B cell (primary cell): ENCODE results near the gene KIF25. TPM values are rescaled to one million over a fixed set of nuclear protein-coding genes. Genes with fewer than 3 reads are reported as not detected.

ENCODE experiments used
- ATAC-seq: fragments of 200-7000 bp; cut with Tn5 transposase; one replicate; pipeline ENCODE4 v1.10.0; 2021; ENCODE audit warnings: low read depth, mild to moderate bottlenecking, moderate number of reproducible peaks, moderate library complexity
- CTCF ChIA-PET: fragments of 350-600 bp; sonication (Branson Sonifier 250); formaldehyde crosslinking; loops from one replicate; lab custom pipeline; 2021; ENCODE audit warnings: antibody characterized with exemption, inconsistent platforms; lab: Charles Lee
- POLR2A ChIA-PET: fragments of 350-600 bp; sonication (Branson Sonifier 250); formaldehyde crosslinking; loops from one replicate; lab custom pipeline; 2021; ENCODE audit warnings: antibody characterized with exemption; lab: Charles Lee
- DNase-seq: peaks from one replicate; pipeline ENCODE4 v3.0.0; 2013
- H2AFZ ChIP-seq: 2 replicates; pipeline ENCODE4 v1.6.1; 2012; ENCODE audit warnings: mild to moderate bottlenecking, low read depth, low read length; ENCODE audit not compliant: insufficient read depth, poor library complexity, severe bottlenecking
- H3K27ac ChIP-seq, 2 donors: 1 replicate in 1 of 2; 2 replicates in 1 of 2; pipeline ENCODE4 v1.5.1; 2012 to 2013; ENCODE audit warnings: low read length in 2 of 2, mild to moderate bottlenecking in 2 of 2, moderate library complexity in 1 of 2
- H3K27me3 ChIP-seq, 4 experiments: fragments of 200-600 bp in 1 of 4; sonication (generic) in 1 of 4; replicated peaks in 1 of 4; 1 replicate in 2 of 4; 2 replicates in 2 of 4; pipeline versions ENCODE4 v1.6.1 to v1.7.0; 2013 to 2016; ENCODE audit warnings: low read length in 3 of 4, mild to moderate bottlenecking in 2 of 4, mixed read lengths in 1 of 4, moderate library complexity in 1 of 4; ENCODE audit not compliant: insufficient read depth in 4 of 4, control insufficient read depth in 3 of 4; ENCODE audit errors: control extremely low read depth in 1 of 4
- H3K36me3 ChIP-seq, 2 experiments: replicated peaks in 1 of 2; 1 replicate in 1 of 2; 2 replicates in 1 of 2; pipeline versions ENCODE4 v1.6.1 to v1.7.1; 2013; ENCODE audit warnings: low read length in 1 of 2; ENCODE audit not compliant: insufficient read depth in 2 of 2, control insufficient read depth in 1 of 2; ENCODE audit errors: control extremely low read depth in 1 of 2, extremely low read depth in 1 of 2
- H3K4me1 ChIP-seq, 2 donors: fragments of 200-600 bp in 1 of 2; sonication (generic) in 1 of 2; 1 replicate in 1 of 2; 2 replicates in 1 of 2; pipeline versions ENCODE4 v1.5.1 to v1.6.1; 2013 to 2017; ENCODE audit warnings: low read length in 2 of 2; ENCODE audit not compliant: control insufficient read depth in 2 of 2, insufficient read depth in 2 of 2
- H3K4me2 ChIP-seq: replicated peaks from 2 replicates; pipeline ENCODE3; 2012; ENCODE audit warnings: mild to moderate bottlenecking, low read depth, low read length; ENCODE audit not compliant: poor library complexity, severe bottlenecking
- H3K4me3 ChIP-seq, 5 experiments: fragments of 200-600 bp in 1 of 5; sonication (generic) in 1 of 5; 1 replicate in 3 of 5; 2 replicates in 2 of 5; pipeline versions ENCODE4 v1.5.1 to v1.7.0; 2011 to 2016; ENCODE audit warnings: low read length in 4 of 5, mild to moderate bottlenecking in 4 of 5, low read depth in 2 of 5, control low read depth in 1 of 5, moderate library complexity in 1 of 5; ENCODE audit not compliant: insufficient read depth in 1 of 5; ENCODE audit errors: control extremely low read depth in 1 of 5, extremely low read depth in 1 of 5
- H3K79me2 ChIP-seq: fragments of 200-600 bp; sonication (generic); one replicate; pipeline ENCODE4 v1.6.0; 2016; ENCODE audit warnings: low read length; ENCODE audit not compliant: control insufficient read depth, insufficient read depth
- H3K9ac ChIP-seq: fragments of 200-600 bp; sonication (generic); 2 replicates; pipeline ENCODE4 v1.6.1; 2017; ENCODE audit warnings: mild to moderate bottlenecking, low read length, moderate library complexity
- H3K9me3 ChIP-seq, 3 donors: one replicate each; pipeline versions ENCODE4 v1.6.1 to v1.7.1; 2013; ENCODE audit warnings: low read length in 2 of 3; ENCODE audit not compliant: control insufficient read depth in 2 of 3, insufficient read depth in 1 of 3; ENCODE audit errors: control extremely low read depth in 1 of 3
- H4K20me1 ChIP-seq: 2 replicates; pipeline ENCODE4 v1.6.0; 2012; ENCODE audit warnings: mild to moderate bottlenecking, low read length; ENCODE audit not compliant: insufficient read depth, control insufficient read depth, poor library complexity, severe bottlenecking
- H3K27ac Mint-ChIP-seq: one replicate; pipeline ENCODE4 v1.8.0; 2021; ENCODE audit warnings: mixed read lengths
- H3K27me3 Mint-ChIP-seq: one replicate; pipeline ENCODE4 v1.8.0; 2021; ENCODE audit warnings: mixed read lengths
- H3K4me1 Mint-ChIP-seq: one replicate; pipeline ENCODE4 v1.8.0; 2021; ENCODE audit warnings: mixed read lengths
- H3K4me3 Mint-ChIP-seq: one replicate; pipeline ENCODE4 v1.8.0; 2021; ENCODE audit warnings: mixed read lengths
- H3K9me3 Mint-ChIP-seq: one replicate; pipeline ENCODE4 v1.8.0; 2022; ENCODE audit warnings: mixed read lengths; ENCODE audit not compliant: insufficient read depth
- CTCF ChIP-seq: fragments of 200-600 bp; IDR thresholded peaks from one replicate; pipeline ENCODE4 v1.8.0; 2022; ENCODE audit warnings: antibody characterized with exemption, mild to moderate bottlenecking
- EZH2 ChIP-seq: IDR thresholded peaks from 2 replicates; pipeline ENCODE4 v1.6.1; 2012; ENCODE audit warnings: borderline replicate concordance, low read depth, mild to moderate bottlenecking, moderate library complexity, low read length; ENCODE audit not compliant: insufficient read depth, poor library complexity, severe bottlenecking
- WGBS: methylation state at CpG from one replicate; pipeline ENCODE4 v1.1.5; 2013; ENCODE audit warnings: missing lambda C conversion rate; ENCODE audit not compliant: insufficient coverage; 5-methylcytosine and 5-hydroxymethylcytosine counted together
- intact Hi-C: fragments of 100-400 bp; cut with micrococcal nuclease; formaldehyde crosslinking; loops from one replicate; pipeline ENCODE4 v1.10.0; 2022
- polyA plus RNA-seq: library from polyadenylated mRNA; depleted of rRNA; stranded (reverse); fragments of >200 nt; gene quantifications from 2 replicates; pipeline ENCODE4 v1.2.3, GENCODE V29; 2012
- total RNA-seq, 2 donors: library from RNA; stranded (reverse); fragments of 120-200 nt in 1 of 2; gene quantifications; 1 replicate in 1 of 2; 2 replicates in 1 of 2; pipeline versions ENCODE4 v1.2.3 to v1.2.4, GENCODE V29; 2013 to 2022

KIF25 gene
- total and polyA plus RNA-seq, 2 donors (not counting 1 experiment from before 2014, with no cell fraction given), result not detected

GRCh38 chr6:167978607-167979006 lies 18.9 kb upstream of the KIF25 start:
- CTCF ChIA-PET, result no interaction called here
- no peaks in the 10 kb centered on the region for H3K79me2 ChIP-seq
- no peak overlapping the region for H3K4me3 ChIP-seq
- Mint-ChIP-seq H3K27ac (no peak overlapping the region), H3K4me1 (no peaks in the 10 kb centered on the region), H3K9me3 (no peaks in the 10 kb centered on the region), H3K27me3 (no peaks in the 10 kb centered on the region), H3K4me3 (no peak overlapping the region)
- no peak overlapping the region for H3K27ac ChIP-seq
- no peak overlapping the region for H3K9ac ChIP-seq
- H3K4me2 ChIP-seq, result no peak overlapping the region
- WGBS, result 94% methylated on average over 5 of the region's 7 CpGs
- no peaks in the 10 kb centered on the region for H3K36me3 ChIP-seq
- no peaks in the 10 kb centered on the region for H4K20me1 ChIP-seq
- intact Hi-C loops, result no loop called here
- TF ChIP-seq EZH2, result no peak
- TF ChIP-seq CTCF, result no peak
- ATAC-seq, result no peak
- H3K4me1 ChIP-seq, result no peaks in the 10 kb centered on the region
- H3K9me3 ChIP-seq, result peaks cover 0 to 3% (median 0%) of the 10 kb centered on the region in 3 donors
- no peaks in the 10 kb centered on the region for H3K27me3 ChIP-seq
- DNase-seq, result no peak
- POLR2A ChIA-PET, result no interaction called here
- no peak overlapping the region for H2AFZ ChIP-seq

GRCh38 chr6:167979436-167980139 lies 17.9 kb upstream of the KIF25 start:
- Mint-ChIP-seq H3K27me3 (no peaks in the 10 kb centered on the region), H3K27ac (no peak overlapping the region), H3K9me3 (no peaks in the 10 kb centered on the region), H3K4me3 (no peak overlapping the region), H3K4me1 (no peaks in the 10 kb centered on the region)
- TF ChIP-seq CTCF (no peak), EZH2 (no peak)
- H3K4me3 ChIP-seq, result no peak overlapping the region
- H3K27me3 ChIP-seq, result no peaks in the 10 kb centered on the region
- ATAC-seq (no peak), DNase-seq (no peak)
- H2AFZ ChIP-seq, result no peak overlapping the region
- POLR2A ChIA-PET, result no interaction called here
- no peak overlapping the region for H3K4me2 ChIP-seq
- peaks cover 0 to 3% (median 0%) of the 10 kb centered on the region in 3 donors for H3K9me3 ChIP-seq
- H3K4me1 ChIP-seq, result no peaks in the 10 kb centered on the region
- 92% methylated on average over 11 of the region's 12 CpGs for WGBS
- intact Hi-C loops, result no loop called here
- H3K79me2 ChIP-seq, result no peaks in the 10 kb centered on the region
- no peaks in the 10 kb centered on the region for H3K36me3 ChIP-seq
- no peak overlapping the region for H3K9ac ChIP-seq
- no peak overlapping the region for H3K27ac ChIP-seq
- H4K20me1 ChIP-seq, result no peaks in the 10 kb centered on the region
- CTCF ChIA-PET, result no interaction called here
